Nucleus accumbens (tissue), 56 donors: ENCODE measurements around the gene CYP4F22.
"Not testable (repeated sequence)": the region's sequence is repeated elsewhere in the genome, so short reads cannot be mapped to it uniquely, and the experiment has no call there.

ENCODE experiments used
- DNase-seq, 56 donors: peaks; one replicate each; lab custom pipeline; 2025; lab: John Stamatoyannopoulos, UW

Gene CYP4F22

DNA sequence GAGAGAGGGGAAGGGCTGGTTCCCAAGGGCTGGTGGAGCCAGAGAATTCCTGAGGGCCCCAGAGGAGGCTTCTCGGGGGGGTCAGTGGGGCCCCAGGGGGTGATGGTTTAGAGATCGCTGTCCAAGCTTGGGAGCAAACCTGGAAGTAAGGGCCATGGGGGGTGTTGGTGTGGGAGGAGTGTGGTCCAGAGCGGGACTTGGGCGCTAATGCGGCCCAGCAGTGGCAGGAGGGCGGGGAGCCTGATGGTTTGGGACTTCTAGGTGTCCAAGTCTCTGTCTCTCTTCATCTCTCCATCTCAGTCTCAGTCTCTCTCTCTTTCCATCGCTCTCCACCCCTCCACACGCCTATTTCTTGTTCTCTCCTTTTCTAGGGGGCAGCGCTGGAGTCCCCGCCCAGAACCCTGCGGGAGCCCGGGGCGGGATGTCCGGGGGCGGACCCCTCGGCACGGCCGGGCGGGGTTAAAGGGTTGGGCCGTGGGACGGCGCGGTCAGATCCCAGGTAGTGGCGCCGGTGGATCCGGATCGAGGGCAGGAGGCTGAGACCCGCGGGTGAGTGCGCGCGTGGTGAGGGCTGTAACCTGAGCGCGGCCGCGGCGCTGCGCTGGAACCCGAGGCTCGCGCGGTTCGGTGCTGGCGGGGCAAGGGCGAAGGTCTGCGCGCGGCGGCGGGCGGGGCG lies at the start of gene CYP4F22:
Gene CYP4F22, plus strand, starts transcription at position 491 of the 676 bp plus-strand sequence. CDS start 16,812 bp downstream, outside the sequence.
- DNase-seq: peak in 1 of 56 donors; percentile 6

DNA sequence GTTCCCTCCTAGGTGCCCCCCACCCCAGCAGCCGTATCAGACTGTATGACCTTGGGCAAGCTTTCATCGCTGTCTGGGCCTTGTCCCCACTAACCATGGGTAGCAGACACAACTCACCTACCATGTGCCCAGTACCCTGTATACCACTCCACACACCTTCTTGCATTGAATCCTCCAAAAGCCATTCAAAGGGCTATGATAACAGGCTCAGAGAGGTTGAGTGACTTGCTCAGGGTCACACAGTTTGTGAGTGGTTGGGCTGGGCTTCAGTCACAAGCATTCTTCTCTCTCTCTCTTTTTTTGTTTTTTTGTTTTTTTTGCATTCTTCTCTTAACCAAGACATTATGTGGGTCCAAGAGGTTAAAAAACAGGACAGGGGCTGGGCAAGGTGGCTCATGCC lies 46.6 kb upstream of the CYP4F22 start:
- no peak for DNase-seq

DNA sequence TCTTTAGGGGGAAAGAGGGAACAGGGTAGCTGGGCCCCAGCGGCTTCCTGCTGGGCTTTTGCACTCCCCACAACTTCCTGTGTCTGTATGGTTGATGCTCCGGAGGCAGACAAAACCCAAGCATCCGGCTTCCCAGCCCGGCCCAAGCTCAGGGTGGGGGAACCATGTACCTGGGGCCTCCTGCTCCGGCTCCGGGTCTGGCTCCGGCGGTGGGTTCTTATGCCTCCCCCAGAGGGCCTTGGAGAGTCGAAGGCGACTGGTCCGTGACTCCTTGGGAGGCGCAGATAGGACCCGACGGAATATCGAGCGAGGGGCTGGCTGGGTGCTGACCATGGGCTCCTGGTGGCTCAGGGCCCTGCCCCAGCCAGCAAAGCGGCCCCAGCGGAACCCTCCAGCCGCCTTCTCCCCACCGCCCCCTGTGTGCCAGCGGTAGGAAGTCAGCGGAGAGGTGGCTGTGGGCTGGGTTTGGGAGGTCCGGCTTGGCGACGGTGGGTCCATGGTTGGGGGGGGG lies 44.4 kb upstream of the CYP4F22 start:
- peak in 1 of 56 donors; percentile 11 for DNase-seq

DNA sequence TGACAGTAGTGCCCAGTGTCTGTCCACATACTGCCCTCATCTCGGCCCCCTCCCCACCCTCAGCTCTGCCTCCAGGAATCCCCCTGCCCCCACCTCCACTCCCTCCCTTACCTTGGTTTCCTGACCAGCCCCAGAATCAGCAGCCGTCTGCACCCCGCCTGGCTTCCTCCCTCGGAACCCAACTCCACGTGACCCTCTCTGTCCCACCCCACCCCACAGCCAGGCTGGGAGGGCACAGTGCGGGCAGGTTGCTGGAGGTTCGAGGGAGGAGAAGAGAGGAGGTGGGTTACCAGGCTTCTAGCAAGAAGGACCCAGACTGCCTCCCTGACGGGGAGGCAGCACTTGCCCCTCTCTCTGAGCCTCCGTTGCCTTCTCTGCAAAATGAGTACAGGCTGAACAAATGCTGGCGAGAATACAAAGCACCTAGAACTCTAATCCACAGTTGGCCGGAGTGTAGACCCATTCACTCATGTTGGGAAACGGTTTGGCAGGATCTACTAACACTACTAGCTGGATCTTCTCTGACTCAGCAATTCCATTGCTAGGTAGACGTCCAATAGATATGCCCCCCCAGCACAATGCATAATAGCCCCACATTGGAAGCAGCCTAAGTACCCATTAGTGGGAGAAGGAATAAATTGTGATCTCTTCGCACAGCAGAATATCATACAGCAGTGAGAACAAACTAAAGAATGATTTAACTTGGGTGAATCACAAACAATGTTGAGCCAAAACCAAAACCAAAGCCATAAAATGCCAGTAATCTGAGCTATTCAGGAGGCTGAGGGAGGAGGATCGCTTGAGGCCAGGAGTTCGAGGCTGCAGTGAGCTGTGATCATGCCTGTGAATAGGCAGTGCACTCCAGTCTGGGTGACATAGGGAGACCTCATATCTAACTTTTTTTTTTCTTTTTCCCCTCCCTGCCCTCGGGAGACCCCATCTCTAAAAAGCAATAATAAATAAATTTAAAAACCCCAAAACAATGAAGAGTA lies 43.6 kb upstream of the CYP4F22 start, which contains the start of gene RASAL3:
Gene RASAL3, minus strand, starts transcription at position 151 of the 992 bp plus-strand sequence. CDS start 186 bp downstream, outside the sequence.
- peak in 1 of 56 donors; percentile 26 for DNase-seq

DNA sequence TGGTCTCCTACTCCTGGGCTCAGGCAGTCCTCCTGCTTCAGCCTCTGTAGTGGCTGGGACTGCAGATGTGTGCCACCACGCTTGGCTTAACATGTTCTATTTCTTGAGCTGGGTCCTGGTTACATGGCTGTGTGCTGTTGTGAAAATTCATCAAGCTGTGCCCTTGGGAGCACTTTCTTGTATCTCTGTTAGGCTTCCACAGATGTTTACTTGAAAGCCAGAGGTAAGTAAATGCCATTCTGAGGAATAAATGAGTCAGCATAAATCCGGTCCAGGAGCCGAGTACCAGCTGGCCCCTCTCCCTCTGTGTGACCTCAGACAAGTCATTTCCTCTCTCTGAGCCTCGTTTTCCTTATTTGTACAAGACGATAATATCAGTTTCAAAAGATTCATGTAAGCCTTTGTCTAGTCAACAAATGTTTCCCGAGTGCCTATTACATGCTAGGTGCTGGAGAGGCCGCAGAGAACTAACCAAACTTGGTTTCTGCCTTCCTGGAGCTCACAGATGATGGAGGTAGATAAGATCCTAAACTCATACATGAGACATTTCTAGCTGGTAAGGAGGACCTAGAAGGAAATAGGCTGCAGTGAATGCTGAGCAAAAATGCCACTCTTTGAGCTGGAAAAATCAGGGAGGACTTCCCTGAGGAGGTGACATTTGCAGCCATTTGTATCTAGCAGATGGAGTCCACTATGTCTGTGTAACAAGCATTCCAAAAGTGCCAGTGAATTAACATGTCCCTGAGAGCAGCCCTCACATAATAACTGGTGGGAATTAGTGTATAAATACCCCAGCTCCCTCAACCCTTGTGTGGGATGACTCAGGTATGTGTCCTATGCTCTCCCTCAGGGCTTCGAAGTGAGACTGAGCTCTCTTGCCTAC lies 41.2 kb upstream of the CYP4F22 start:
- DNase-seq: no peak

DNA sequence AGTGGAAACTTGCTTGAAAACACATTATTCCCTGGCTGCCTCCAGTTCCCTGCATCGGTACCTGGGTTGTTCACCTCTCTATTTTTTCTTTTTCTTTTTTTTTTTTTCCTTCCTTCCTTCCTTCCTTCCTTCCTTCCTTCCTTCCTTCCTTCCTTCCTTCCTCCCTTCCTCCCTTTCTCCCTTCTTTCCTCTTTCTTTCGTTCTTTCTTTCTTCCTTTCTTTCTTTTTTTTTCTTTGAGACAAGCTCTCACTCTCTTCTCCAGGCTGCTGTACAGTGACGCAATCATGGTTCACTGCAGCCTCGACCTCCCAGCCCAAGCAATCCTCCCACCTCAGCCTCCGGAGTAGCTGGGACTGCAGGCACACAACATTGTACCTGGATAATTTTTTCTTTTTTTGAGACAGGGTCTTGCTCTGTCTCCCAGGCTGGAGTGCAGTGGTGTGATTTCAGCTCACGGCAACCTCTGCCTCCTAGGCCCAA lies 40.6 kb upstream of the CYP4F22 start:
- no peak for DNase-seq

DNA sequence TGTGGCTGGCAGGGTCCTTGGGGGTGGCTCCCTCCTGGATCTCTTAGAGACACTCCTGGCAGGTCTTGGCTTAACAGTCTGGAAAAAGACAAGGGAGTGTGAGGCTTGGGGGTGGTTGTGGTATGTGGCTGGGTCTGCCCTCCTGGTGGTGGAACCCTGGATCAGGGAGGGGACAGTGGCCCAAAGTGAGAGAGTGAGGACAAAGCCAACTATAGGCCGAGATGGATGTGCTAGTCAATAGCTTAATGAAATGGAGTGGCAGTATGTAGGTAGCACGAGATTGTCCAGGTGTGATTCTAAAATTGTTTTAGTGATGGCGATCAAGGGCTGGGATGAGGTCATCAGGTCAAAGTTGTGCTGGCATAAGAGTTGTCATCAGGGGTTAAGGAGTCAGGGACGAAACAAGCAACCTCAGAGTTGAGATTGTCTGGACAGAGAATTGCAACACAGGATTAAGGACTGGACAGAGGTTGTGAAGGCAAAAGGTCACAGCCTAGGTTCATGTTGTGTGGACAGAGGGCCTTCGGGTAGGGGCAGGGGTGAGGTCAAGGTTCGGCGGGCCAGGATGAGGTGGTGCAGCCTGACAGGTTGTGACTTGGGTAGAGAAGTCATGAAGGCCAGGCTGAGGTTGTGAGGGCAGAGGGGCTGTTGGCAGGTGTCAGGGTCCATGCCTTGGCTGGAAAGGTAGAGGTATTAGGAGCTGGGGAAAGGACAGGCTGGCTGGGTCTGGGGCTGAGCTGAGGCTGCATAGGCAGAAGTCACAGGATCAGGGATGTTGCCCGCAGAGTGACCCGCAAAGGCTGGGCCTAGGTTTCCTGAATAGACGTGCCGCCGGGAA lies 39.4 kb upstream of the CYP4F22 start:
- DNase-seq: no peak

DNA sequence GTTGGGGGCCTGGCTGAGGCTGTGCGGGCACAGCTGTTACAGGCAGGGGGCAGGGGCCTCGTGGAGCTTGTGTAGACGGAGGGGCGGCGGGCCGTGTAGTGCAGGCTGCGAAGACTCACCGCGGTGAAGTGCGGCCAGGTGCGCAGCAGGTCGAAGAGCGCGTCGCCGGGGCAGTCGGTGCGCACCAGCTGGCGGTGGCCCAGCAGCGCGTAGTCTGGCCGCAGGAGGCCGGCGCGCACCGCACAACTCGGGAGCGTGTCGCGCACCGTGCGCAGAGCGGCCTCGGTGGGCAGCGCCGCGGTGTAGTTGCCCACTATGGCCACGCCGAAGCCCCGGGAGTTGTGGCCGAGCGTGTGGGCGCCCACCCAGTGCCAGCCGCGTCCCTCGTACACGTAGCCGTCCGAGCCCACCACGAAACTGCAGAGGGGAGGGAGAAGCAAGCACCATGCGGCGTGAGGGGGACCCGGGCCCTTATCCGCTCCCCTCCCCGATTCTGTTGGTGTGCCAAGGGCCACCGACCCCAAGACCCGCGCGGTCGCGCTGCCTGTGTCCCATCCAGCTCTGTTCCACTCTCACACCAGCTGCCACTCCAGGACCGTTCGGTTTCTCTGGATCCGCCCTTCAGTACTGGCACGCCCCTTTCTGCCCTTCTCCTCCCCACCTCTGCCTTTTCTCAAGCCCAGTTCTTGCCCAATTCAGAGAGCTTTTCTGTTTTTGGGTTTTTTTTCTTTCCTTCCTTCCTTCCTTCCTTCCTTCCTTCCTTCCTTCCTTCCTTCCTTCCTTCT lies 38.6 kb upstream of the CYP4F22 start:
- DNase-seq: no peak

DNA sequence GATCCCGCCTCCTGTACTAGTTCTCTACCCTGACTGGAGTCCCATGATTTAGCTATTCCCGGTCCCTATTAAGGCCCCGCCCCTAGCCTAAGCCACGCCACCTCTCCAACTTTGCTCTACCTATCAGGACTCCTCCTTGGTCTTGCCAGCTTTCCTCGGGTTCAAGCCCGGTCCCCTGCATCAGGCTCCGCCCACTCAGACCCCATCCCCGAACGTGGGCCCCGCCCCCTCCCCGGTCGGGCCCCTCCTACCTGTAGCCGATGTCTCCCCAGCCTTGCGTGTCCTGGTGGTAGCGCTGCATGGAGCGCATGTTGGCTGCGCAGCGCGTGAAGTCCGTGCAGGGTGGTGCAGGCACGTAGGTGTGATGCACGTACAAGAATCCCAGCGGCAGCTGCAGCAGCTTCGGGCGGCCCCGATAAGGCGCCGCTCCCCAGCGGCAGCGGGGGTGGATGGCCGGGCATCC lies 36.7 kb upstream of the CYP4F22 start:
- DNase-seq: no peak

DNA sequence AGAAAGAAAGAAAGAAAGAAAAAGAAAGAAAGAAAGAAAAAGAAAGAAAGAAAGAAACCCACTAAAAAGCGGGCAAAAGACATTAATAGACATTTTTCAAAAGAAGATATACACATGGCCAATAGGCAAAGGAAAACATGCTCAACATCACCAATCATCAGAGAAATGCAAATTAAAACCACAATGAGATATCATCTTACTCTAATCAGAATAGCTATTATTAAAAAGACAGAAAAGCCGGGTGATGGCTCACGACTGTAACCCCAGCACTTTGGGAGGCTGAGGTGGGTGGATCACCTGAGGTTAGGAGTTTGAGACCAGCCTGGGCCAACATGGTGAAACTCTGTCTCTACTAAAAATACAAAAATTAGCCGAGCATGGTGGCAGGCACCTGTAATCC lies 34.5 kb upstream of the CYP4F22 start:
- DNase-seq: not testable (repeated sequence)

DNA sequence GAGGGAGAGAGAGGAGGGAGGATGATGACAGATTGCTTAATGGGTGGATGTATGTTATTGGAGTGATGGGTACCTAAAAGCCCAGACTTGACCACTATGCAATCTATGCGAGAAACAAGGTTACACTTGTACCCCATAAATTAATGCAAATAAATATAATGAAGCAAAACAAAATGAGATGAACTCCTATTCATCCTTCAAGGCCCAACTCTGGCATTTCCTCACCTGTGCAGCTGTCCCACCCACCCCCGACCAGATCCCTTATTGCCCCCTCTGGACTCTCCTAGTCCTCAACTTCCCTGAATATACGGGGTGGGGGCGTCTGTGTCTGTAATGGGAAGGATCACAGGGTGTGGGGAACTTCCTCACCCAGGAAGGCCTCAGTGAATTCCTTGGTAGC lies 33.2 kb upstream of the CYP4F22 start:
- DNase-seq: no peak

DNA sequence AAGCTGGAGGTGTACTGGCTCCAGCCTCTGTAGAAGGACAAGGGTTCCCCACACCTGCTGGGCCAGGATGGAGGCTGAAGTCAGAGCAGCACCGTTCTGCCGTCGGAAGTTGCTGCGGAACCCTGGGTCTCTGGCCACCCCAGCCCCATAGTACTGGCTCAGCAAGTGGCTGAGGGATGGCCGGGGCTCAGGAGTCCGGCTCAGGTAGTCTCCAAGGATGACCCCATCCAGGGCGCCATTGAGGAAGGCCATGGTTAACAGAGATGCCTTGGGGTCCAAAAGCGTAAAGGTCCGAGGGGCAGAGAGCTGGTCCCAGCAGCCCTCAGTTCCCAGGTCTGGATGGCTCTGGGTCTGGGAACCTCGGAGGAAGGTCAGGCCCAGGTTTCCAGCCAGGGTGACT lies 32.7 kb upstream of the CYP4F22 start:
- DNase-seq: no peak

DNA sequence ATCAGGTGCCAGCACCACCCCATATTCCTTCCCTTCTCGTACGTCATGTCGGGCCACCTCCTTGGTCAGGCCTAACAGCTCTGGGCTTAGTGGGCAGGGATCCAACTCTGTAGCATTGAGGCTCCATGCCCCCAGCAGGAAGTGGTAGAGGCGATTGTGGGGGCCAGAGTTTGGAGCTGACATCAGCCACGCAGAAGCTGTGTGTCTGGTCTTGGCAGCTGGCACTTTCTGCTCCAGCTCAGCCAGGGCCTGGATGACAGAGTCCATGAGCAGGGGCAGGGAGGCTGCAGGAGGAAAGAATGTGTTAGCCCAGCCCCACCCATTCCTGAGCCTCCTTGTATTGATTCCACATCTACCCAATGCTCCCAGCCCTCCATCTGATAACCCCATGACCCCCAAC lies 32.0 kb upstream of the CYP4F22 start:
- no peak for DNase-seq

DNA sequence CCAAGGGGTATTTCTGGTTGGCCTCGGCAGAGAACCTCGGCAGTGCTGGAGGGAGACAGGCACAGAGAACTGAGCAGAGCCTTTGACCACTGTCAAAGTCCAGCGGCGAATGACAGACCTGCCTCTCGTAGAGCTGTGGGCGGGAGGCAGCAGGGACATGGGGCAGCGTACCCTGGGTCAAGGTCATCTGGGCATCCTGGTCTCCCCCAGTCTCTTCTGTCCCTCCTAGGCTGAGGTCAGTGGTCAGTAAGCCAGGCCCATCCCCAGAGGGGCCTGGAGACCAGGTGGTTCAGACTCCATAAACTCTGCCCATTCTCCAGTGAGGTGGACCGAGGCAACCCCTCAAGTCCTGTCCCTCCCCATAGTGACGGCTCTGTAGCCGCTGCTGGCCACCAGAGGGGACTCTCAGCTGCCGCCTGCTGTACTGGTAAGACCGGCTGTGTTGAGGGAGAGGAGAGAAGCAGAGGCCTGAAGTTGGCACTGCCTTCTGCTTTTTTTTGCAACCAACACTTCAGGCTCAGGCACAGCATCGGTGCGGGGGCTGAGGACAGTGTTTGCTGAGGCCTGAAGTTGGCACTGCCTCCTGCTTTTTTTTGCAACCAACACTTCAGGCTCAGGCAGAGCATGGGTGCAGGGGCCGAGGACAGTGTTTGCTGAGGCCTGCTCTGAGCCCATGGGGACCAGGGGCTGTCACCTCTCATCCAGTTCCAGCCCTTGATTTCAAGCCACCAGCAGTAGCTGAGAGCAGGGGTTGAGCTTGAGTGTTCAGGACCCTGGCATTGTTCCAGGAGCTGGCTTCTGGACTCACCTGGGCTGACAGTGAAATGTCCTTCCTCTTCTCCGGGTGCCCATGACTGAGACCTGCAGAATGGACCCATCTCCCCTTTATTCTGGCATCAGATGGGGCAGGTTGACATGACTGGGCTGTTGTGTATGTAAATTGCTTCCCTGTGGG lies 28.7 kb upstream of the CYP4F22 start, which contains the start of gene PGLYRP2:
Gene PGLYRP2, minus strand, starts transcription at position 111 of the 955 bp plus-strand sequence. CDS start 130 bp downstream, outside the sequence.
- peak in 3 of 56 donors; percentile 7 to 11 (median 9) for DNase-seq

DNA sequence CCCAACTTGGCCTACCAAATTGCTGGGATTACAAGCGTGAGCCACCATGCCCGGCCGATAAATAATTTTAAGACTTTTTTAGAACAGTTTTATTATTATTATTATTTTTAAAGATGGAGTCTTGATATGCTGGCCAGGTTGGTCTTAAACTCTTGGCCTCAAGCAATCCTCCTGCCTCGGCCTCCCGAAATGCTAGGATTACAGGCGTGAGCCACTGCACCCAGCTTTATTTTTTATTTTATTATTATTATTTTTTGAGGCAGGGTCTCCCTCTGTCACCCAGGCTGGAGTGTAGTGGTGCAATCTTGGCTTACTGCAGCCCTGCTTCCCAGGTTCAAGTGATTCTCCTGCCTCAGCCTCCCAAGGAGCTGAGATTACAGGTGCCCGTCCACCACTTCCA lies 27.3 kb upstream of the CYP4F22 start:
- not testable (repeated sequence) for DNase-seq

DNA sequence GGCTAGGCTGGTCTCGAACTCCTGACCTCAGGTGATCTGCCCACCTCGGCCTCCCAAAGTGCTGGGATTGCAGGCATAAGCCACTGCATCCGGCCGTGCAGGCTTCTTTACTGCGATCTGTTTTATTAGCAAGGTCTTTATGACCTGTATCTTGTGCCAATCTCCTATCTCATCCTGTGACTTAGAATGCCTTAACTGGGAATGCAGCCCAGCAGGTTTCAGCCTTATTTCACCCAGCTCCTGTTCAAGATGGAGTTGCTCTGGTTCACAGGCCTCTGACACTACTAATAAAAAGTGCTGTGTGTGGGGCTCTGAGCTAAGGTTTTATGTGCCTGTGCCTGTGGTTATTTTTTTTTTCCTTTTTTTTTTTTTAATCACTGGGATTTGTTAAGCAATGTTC lies 22.6 kb upstream of the CYP4F22 start:
- not testable (repeated sequence) for DNase-seq

DNA sequence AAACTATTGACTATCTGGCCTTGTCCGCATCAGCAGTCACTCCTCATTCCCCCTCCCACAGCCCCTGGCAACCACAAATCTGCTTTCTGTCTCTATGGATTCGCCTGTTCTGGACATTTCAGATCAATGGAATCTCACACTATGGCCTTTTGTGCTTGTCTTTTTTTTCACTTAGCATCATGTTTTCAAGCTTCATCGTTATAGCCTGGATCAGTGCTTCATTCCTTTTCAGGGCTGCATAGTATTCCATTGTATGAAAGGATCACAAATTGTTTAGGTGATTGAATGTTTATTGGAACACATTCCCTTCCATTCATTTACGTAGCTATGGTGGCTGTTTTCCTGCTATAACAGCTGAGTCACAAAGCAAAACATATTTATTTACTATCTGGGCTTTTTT lies 21.3 kb upstream of the CYP4F22 start:
- no peak for DNase-seq
